OCI-LY1 (cell line): ENCODE data around the gene PPP1R7.

Experiments used
- CTCF ChIP-seq: fragments of 200-600 bp; sonication (generic), shearing (Covaris generic); IDR thresholded peaks from 2 replicates; pipeline ENCODE4 v1.5.1; 2017; ENCODE audit warnings: mild to moderate bottlenecking, antibody characterized with exemption, low read length, moderate library complexity, mixed read lengths
- EZH2 ChIP-seq: fragments of 200-600 bp; sonication (generic), shearing (Covaris generic); IDR thresholded peaks from 2 replicates; pipeline ENCODE4 v1.8.0; 2017; ENCODE audit warnings: borderline replicate concordance, mixed run types, mild to moderate bottlenecking, antibody characterized with exemption, low read length, moderate library complexity, mixed read lengths

- TF ChIP-seq CTCF: no peak
- TF ChIP-seq EZH2: no peak
These were observed 47.9 kb upstream of the PPP1R7 start, which contains the start of gene MTERF4 for GRCh38 chr2:241102239-241102803.
